ENCODE results near the gene HS2ST1.

Gene HS2ST1

GRCh38 chr1:87117761-87118368 lies 203.4 kb downstream of the HS2ST1 start:
- no peak for DNase-seq

- no peak for DNase-seq
Measured at GRCh38 chr1:87119541-87120140, 205.2 kb downstream of the HS2ST1 start.

GRCh38 chr1:87120779-87121178 lies 206.3 kb downstream of the HS2ST1 start:
- peak; percentile 57 for DNase-seq

- DNase-seq = no peak
Measured at GRCh38 chr1:87121711-87122163, 207.3 kb downstream of the HS2ST1 start.

- no peak for DNase-seq
Measured at GRCh38 chr1:87122243-87122642, 207.8 kb downstream of the HS2ST1 start.

GRCh38 chr1:87123610-87124009 lies 209.2 kb downstream of the HS2ST1 start:
- no peak for DNase-seq

GRCh38 chr1:87126886-87127505 lies 212.6 kb downstream of the HS2ST1 start:
- DNase-seq = no peak

GRCh38 chr1:87127581-87127980 lies 213.1 kb downstream of the HS2ST1 start:
- DNase-seq = no peak

GRCh38 chr1:87129038-87129437 lies 214.6 kb downstream of the HS2ST1 start:
- no peak for DNase-seq

GRCh38 chr1:87129606-87130005 lies 215.2 kb downstream of the HS2ST1 start:
- peak; percentile 27 for DNase-seq

- DNase-seq = peak; percentile 80
Measured at GRCh38 chr1:87130438-87130837, 216.0 kb downstream of the HS2ST1 start.

- DNase-seq = peak; percentile 88
Measured at GRCh38 chr1:87131809-87132283, 217.4 kb downstream of the HS2ST1 start.

GRCh38 chr1:87132284-87132870 lies 217.9 kb downstream of the HS2ST1 start:
- no peak for DNase-seq

- DNase-seq = no peak
Measured at GRCh38 chr1:87134061-87134460, 219.6 kb downstream of the HS2ST1 start.

- DNase-seq = no peak
Measured at GRCh38 chr1:87134625-87135328, 220.3 kb downstream of the HS2ST1 start.

GRCh38 chr1:87135329-87135712 lies 220.9 kb downstream of the HS2ST1 start:
- DNase-seq = no peak

GRCh38 chr1:87136607-87137341 lies 222.3 kb downstream of the HS2ST1 start:
- peak; percentile 81 for DNase-seq

GRCh38 chr1:87137342-87137739 lies 222.9 kb downstream of the HS2ST1 start:
- DNase-seq = peak; percentile 91

- no peak for DNase-seq
Measured at GRCh38 chr1:87140831-87141540, 226.6 kb downstream of the HS2ST1 start.

GRCh38 chr1:87141556-87141955 lies 227.1 kb downstream of the HS2ST1 start:
- DNase-seq = no peak

- no peak for DNase-seq
Measured at GRCh38 chr1:87143413-87144135, 229.1 kb downstream of the HS2ST1 start.

Data from OCI-M1 (cell line).